ENCODE data around the gene SNX19. TPM values are rescaled to one million over a fixed set of nuclear protein-coding genes. Genes with fewer than 3 reads are reported as not detected.

SNX19 gene
- total and polyA plus RNA-seq, 2 experiments from 2014 or later = 5.2 to 30.0 TPM

DNA sequence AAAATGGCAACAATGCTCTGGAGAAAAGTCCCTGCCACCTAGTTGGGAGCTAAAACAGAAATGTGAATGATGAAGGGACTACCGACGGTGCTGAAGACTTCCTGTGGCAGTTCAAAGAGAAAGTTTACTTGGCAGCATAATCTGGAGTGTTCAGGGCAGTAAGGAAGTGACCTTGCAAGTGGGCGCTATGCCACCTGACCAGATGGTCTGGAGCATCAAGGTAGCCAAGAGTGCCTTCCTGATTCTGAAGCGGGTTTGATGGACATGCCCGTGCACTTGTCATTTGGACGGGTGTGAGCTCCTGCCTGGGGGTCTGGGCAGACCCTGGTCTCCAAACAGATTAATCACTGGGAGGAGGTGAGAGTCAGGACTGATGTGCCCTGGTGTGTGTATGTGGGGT lies 1.8 kb upstream of the SNX19 start:
- no peak for TF ChIP-seq JUNB (IDR thresholded peaks at IDR 0.05; ENCODE audit: unreplicated experiment)
- TF ChIP-seq, protein P1, sequence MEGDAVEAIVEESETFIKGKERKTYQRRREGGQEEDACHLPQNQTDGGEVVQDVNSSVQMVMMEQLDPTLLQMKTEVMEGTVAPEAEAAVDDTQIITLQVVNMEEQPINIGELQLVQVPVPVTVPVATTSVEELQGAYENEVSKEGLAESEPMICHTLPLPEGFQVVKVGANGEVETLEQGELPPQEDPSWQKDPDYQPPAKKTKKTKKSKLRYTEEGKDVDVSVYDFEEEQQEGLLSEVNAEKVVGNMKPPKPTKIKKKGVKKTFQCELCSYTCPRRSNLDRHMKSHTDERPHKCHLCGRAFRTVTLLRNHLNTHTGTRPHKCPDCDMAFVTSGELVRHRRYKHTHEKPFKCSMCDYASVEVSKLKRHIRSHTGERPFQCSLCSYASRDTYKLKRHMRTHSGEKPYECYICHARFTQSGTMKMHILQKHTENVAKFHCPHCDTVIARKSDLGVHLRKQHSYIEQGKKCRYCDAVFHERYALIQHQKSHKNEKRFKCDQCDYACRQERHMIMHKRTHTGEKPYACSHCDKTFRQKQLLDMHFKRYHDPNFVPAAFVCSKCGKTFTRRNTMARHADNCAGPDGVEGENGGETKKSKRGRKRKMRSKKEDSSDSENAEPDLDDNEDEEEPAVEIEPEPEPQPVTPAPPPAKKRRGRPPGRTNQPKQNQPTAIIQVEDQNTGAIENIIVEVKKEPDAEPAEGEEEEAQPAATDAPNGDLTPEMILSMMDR (conservative IDR thresholded peaks at IDR 0.05; ENCODE audit: low read depth in 2 of 2) = no peak
- no peak for TF ChIP-seq EZH2phosphoT487 (IDR thresholded peaks at IDR 0.05; ENCODE audit: unreplicated experiment)
- Histone ChIP-seq H3K4me3 (no peak overlapping the region), H3K27ac (ENCODE audit: low read depth) (no peak overlapping the region), H3K4me1 (ENCODE audit: insufficient read depth) (peaks cover 12% of the 10 kb centered on the region), H3K9me2 (ENCODE audit: insufficient read depth) (peaks cover 14% of the 10 kb centered on the region), H4K20me1 (replicated peaks; ENCODE audit: insufficient read depth) (no peaks in the 10 kb centered on the region), H2AFZ (no peak overlapping the region), H3F3A (replicated peaks; ENCODE audit: low read depth) (no peaks in the 10 kb centered on the region), H3K27me3 (ENCODE audit: insufficient read depth) (peaks cover 14% of the 10 kb centered on the region), H3K36me3 (ENCODE audit: insufficient read depth) (no peaks in the 10 kb centered on the region), H3K79me2 (replicated peaks; ENCODE audit: insufficient read depth) (peaks cover 11% of the 10 kb centered on the region; the same call in 1 of the 2 replicates), H3K4me2 (no peak overlapping the region)
- DNase-seq (ENCODE audit: low spot score) (no peak), ATAC-seq (no peak)
- peaks cover 8% of the 10 kb centered on the region for H3K36me3 Mint-ChIP-seq (ENCODE audit: low read depth)
- no peaks in the 10 kb centered on the region for H3K9me3 Mint-ChIP-seq
- no peak overlapping the region for H3K27ac Mint-ChIP-seq
- H3K4me1 Mint-ChIP-seq = peaks cover 19% of the 10 kb centered on the region
- no peak overlapping the region for H3K4me3 Mint-ChIP-seq
- peaks cover 30% of the 10 kb centered on the region for H3K27me3 Mint-ChIP-seq (ENCODE audit: insufficient read depth, low read depth, poor library complexity)

DNA sequence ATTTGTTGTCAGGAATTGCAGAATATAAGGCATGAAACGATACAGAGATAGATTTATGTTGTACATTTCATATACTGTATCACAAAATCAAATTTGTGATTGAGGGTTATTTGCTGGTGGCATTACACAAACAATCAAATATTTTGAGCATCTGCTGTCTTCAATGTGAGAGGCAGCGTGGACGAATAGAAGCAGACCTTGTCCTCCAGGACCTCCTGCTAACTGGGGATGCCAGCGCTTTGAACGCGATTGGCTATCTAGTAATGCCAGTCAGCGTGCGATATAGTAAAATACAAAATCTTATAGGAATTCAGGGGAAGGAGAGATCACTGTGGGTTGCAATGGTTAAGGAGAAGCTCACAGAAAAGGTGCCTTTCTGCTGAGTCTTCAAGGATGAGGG lies 631 bp upstream of the SNX19 start:
- Mint-ChIP-seq H3K36me3 (ENCODE audit: low read depth) (peaks cover 8% of the 10 kb centered on the region), H3K27me3 (ENCODE audit: insufficient read depth, low read depth, poor library complexity) (peaks cover 29% of the 10 kb centered on the region), H3K4me3 (peak overlapping the region; percentile 83), H3K27ac (no peak overlapping the region), H3K9me3 (no peaks in the 10 kb centered on the region), H3K4me1 (peaks cover 22% of the 10 kb centered on the region)
- H3K36me3 ChIP-seq (ENCODE audit: insufficient read depth) = no peaks in the 10 kb centered on the region
- peaks cover 14% of the 10 kb centered on the region for H3K9me2 ChIP-seq (ENCODE audit: insufficient read depth)
- peak overlapping the region; percentile 93 for H3K4me3 ChIP-seq
- H4K20me1 ChIP-seq (replicated peaks; ENCODE audit: insufficient read depth) = no peaks in the 10 kb centered on the region; the same call in 1 of the 2 replicates
- no peak overlapping the region for H3K27ac ChIP-seq (ENCODE audit: low read depth)
- H3K4me1 ChIP-seq (ENCODE audit: insufficient read depth) = peaks cover 12% of the 10 kb centered on the region
- ATAC-seq = no peak
- H3K79me2 ChIP-seq (replicated peaks; ENCODE audit: insufficient read depth) = peaks cover 11% of the 10 kb centered on the region; the same call in 1 of the 2 replicates
- DNase-seq (ENCODE audit: low spot score) = peak; percentile 7
- H3K4me2 ChIP-seq = peak overlapping the region; percentile 73
- H3F3A ChIP-seq (replicated peaks; ENCODE audit: low read depth) = no peaks in the 10 kb centered on the region
- H3K27me3 ChIP-seq (ENCODE audit: insufficient read depth) = peaks cover 14% of the 10 kb centered on the region
- H2AFZ ChIP-seq = peak overlapping the region; percentile 80
- TF ChIP-seq JUNB (IDR thresholded peaks at IDR 0.05; ENCODE audit: unreplicated experiment) = no peak
- no peak for TF ChIP-seq ZNF331 (CRISPR knock-in tag; IDR thresholded peaks at IDR 0.05; ENCODE audit: low read depth)
- no peak for TF ChIP-seq CREB1 (CRISPR knock-in tag; IDR thresholded peaks at IDR 0.05; ENCODE audit: low read depth)
- no peak for TF ChIP-seq NANOG (IDR thresholded peaks at IDR 0.05; ENCODE audit: borderline replicate concordance)
- TF ChIP-seq, protein P1 (conservative IDR thresholded peaks at IDR 0.05; ENCODE audit: low read depth in 2 of 2) = no peak
- TF ChIP-seq, protein P2, sequence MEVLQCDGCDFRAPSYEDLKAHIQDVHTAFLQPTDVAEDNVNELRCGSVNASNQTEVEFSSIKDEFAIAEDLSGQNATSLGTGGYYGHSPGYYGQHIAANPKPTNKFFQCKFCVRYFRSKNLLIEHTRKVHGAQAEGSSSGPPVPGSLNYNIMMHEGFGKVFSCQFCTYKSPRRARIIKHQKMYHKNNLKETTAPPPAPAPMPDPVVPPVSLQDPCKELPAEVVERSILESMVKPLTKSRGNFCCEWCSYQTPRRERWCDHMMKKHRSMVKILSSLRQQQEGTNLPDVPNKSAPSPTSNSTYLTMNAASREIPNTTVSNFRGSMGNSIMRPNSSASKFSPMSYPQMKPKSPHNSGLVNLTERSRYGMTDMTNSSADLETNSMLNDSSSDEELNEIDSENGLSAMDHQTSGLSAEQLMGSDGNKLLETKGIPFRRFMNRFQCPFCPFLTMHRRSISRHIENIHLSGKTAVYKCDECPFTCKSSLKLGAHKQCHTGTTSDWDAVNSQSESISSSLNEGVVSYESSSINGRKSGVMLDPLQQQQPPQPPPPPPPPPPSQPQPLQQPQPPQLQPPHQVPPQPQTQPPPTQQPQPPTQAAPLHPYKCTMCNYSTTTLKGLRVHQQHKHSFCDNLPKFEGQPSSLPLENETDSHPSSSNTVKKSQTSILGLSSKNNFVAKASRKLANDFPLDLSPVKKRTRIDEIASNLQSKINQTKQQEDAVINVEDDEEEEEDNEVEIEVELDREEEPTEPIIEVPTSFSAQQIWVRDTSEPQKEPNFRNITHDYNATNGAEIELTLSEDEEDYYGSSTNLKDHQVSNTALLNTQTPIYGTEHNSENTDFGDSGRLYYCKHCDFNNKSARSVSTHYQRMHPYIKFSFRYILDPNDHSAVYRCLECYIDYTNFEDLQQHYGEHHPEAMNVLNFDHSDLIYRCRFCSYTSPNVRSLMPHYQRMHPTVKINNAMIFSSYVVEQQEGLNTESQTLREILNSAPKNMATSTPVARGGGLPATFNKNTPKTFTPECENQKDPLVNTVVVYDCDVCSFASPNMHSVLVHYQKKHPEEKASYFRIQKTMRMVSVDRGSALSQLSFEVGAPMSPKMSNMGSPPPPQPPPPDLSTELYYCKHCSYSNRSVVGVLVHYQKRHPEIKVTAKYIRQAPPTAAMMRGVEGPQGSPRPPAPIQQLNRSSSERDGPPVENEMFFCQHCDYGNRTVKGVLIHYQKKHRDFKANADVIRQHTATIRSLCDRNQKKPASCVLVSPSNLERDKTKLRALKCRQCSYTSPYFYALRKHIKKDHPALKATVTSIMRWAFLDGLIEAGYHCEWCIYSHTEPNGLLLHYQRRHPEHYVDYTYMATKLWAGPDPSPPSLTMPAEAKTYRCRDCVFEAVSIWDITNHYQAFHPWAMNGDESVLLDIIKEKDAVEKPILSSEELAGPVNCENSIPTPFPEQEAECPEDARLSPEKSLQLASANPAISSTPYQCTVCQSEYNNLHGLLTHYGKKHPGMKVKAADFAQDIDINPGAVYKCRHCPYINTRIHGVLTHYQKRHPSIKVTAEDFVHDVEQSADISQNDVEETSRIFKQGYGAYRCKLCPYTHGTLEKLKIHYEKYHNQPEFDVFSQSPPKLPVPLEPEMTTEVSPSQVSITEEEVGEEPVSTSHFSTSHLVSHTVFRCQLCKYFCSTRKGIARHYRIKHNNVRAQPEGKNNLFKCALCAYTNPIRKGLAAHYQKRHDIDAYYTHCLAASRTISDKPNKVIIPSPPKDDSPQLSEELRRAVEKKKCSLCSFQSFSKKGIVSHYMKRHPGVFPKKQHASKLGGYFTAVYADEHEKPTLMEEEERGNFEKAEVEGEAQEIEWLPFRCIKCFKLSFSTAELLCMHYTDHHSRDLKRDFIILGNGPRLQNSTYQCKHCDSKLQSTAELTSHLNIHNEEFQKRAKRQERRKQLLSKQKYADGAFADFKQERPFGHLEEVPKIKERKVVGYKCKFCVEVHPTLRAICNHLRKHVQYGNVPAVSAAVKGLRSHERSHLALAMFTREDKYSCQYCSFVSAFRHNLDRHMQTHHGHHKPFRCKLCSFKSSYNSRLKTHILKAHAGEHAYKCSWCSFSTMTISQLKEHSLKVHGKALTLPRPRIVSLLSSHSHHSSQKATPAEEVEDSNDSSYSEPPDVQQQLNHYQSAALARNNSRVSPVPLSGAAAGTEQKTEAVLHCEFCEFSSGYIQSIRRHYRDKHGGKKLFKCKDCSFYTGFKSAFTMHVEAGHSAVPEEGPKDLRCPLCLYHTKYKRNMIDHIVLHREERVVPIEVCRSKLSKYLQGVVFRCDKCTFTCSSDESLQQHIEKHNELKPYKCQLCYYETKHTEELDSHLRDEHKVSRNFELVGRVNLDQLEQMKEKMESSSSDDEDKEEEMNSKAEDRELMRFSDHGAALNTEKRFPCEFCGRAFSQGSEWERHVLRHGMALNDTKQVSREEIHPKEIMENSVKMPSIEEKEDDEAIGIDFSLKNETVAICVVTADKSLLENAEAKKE (CRISPR knock-in tag; IDR thresholded peaks at IDR 0.05) = no peak
- TF ChIP-seq EZH2 (IDR thresholded peaks at IDR 0.05; ENCODE audit: low read depth, unreplicated experiment) = no peak

All from GM23338 (cell line).